ENCODE results near the gene YIPF2. TPM values are rescaled to one million over a fixed set of nuclear protein-coding genes. Genes with fewer than 3 reads are reported as not detected.

Gene YIPF2
- total and polyA plus RNA-seq, 12 donors = 21.1 to 99.1 (median 70.5) TPM

GRCh38 chr19:10899151-10899653 lies 29.2 kb downstream of the YIPF2 start:
- Histone ChIP-seq H3K36me3 (replicated peaks in 1 of 2) (no peaks in the 10 kb centered on the region), H3K27ac (peak overlapping the region in 1 of 5 donors; percentile 11), H3K4me3 (no peak overlapping the region), H3K27me3 (no peaks in the 10 kb centered on the region), H3K9me3 (replicated peaks in 1 of 3) (no peaks in the 10 kb centered on the region), H3K4me1 (replicated peaks in 1 of 2) (peaks cover 12 to 24% of the 10 kb centered on the region in 2 donors)
- no peak for TF ChIP-seq POLR2A (IDR thresholded peaks at IDR 0.05)
- TF ChIP-seq CTCF (IDR thresholded peaks at IDR 0.05) = no peak
- WGBS, 4 donors = 47 to 69% (median 51%) methylated on average over 3 to 10 of the region's 10 CpGs
- DNase-seq = peak; percentile 48 to 80 (median 77)
- intact Hi-C loops (cut with DNase I) = no loop called here

- H3K27me3 ChIP-seq = no peaks in the 10 kb centered on the region
- no peaks in the 10 kb centered on the region for H3K36me3 ChIP-seq (replicated peaks in 1 of 2)
- TF ChIP-seq POLR2A (IDR thresholded peaks at IDR 0.05) = no peak
- TF ChIP-seq CTCF (IDR thresholded peaks at IDR 0.05) = no peak
- no peak for DNase-seq
- 64 to 83% (median 74%) methylated on average over 4 to 10 of the region's 10 CpGs for WGBS, 4 donors
- intact Hi-C loops (cut with DNase I) = no loop called here
- H3K9me3 ChIP-seq (replicated peaks in 1 of 3) = no peaks in the 10 kb centered on the region
- peaks cover 12 to 24% of the 10 kb centered on the region in 2 donors for H3K4me1 ChIP-seq (replicated peaks in 1 of 2)
- no peak overlapping the region for H3K4me3 ChIP-seq
- H3K27ac ChIP-seq = no peak overlapping the region
These were observed 29.8 kb downstream of the YIPF2 start for GRCh38 chr19:10898633-10899032.

GRCh38 chr19:10896851-10897526 lies 31.4 kb downstream of the YIPF2 start:
- Histone ChIP-seq H3K27me3 (no peaks in the 10 kb centered on the region), H3K27ac (no peak overlapping the region), H3K36me3 (replicated peaks in 1 of 2) (no peaks in the 10 kb centered on the region), H3K4me1 (replicated peaks in 1 of 2) (peaks cover 11 to 24% of the 10 kb centered on the region in 2 donors), H3K9me3 (replicated peaks in 1 of 3) (no peaks in the 10 kb centered on the region), H3K4me3 (no peak overlapping the region)
- intact Hi-C loops (cut with DNase I) = no loop called here
- no peak for DNase-seq
- WGBS, 4 donors = 33 to 46% (median 42%) methylated on average over 5 to 7 of the region's 7 CpGs
- no peak for TF ChIP-seq CTCF (IDR thresholded peaks at IDR 0.05)
- no peak for TF ChIP-seq POLR2A (IDR thresholded peaks at IDR 0.05)

GRCh38 chr19:10895920-10896319 lies 32.5 kb downstream of the YIPF2 start:
- H3K4me3 ChIP-seq = no peak overlapping the region
- no peaks in the 10 kb centered on the region for H3K9me3 ChIP-seq (replicated peaks in 1 of 3)
- DNase-seq = no peak
- intact Hi-C loops (cut with DNase I) = no loop called here
- H3K36me3 ChIP-seq (replicated peaks in 1 of 2) = no peaks in the 10 kb centered on the region
- TF ChIP-seq POLR2A (IDR thresholded peaks at IDR 0.05) (no peak), CTCF (IDR thresholded peaks at IDR 0.05) (no peak)
- 79 to 84% (median 81%) methylated on average over 6 to 12 of the region's 12 CpGs for WGBS, 4 donors
- no peak overlapping the region for H3K27ac ChIP-seq
- H3K27me3 ChIP-seq = no peaks in the 10 kb centered on the region
- peaks cover 11 to 25% of the 10 kb centered on the region in 2 donors for H3K4me1 ChIP-seq (replicated peaks in 1 of 2)
